Fibroblast of villous mesenchyme (primary cell): ENCODE measurements around the gene ATG14. TPM values are rescaled to one million over a fixed set of nuclear protein-coding genes. Genes with fewer than 3 reads are reported as not detected.

Source experiments
- DNase-seq: peaks from one replicate; pipeline ENCODE4 v3.0.0-alpha.2; 2010; ENCODE audit warnings: low read depth
- H3K4me3 ChIP-seq: 2 replicates; pipeline ENCODE4 v1.5.1; 2011; ENCODE audit warnings: low read depth, mild to moderate bottlenecking, low read length
- CTCF ChIP-seq: IDR thresholded peaks from 2 replicates; pipeline ENCODE4 v1.5.1; 2012; ENCODE audit warnings: low read depth, mild to moderate bottlenecking, low read length; ENCODE audit not compliant: insufficient read depth
- total RNA-seq: library from RNA; depleted of rRNA; stranded (reverse); fragments of >200 nt; gene quantifications from 2 replicates; pipeline ENCODE4 v1.2.3, GENCODE V29; 2012

The ATG14 gene
- total RNA-seq, 1 donor = 14.7 TPM

GRCh38 chr14:55340482-55340881 is 71.1 kb downstream of the ATG14 start:
- DNase-seq = no peak
- no peak overlapping the region for H3K4me3 ChIP-seq
- TF ChIP-seq CTCF = no peak

GRCh38 chr14:55339770-55340169 is 71.9 kb downstream of the ATG14 start:
- TF ChIP-seq CTCF = no peak
- DNase-seq = no peak
- H3K4me3 ChIP-seq = no peak overlapping the region

GRCh38 chr14:55336691-55337090 is 74.9 kb downstream of the ATG14 start:
- no peak for DNase-seq
- no peak overlapping the region for H3K4me3 ChIP-seq
- no peak for TF ChIP-seq CTCF

GRCh38 chr14:55336162-55336561 is 75.5 kb downstream of the ATG14 start:
- no peak for TF ChIP-seq CTCF
- H3K4me3 ChIP-seq = no peak overlapping the region
- DNase-seq = no peak

- DNase-seq = peak; percentile 95
- H3K4me3 ChIP-seq = peak overlapping the region; percentile 4
- TF ChIP-seq CTCF = no peak
These were observed 77.7 kb downstream of the ATG14 start for GRCh38 chr14:55333711-55334485.

- H3K4me3 ChIP-seq = no peak overlapping the region
- peak; percentile 64 for DNase-seq
- no peak for TF ChIP-seq CTCF
These were observed 78.7 kb downstream of the ATG14 start for GRCh38 chr14:55332654-55333570.
